Lower lobe of right lung (tissue), 2 donors: ENCODE measurements around the gene MFSD11. TPM values are rescaled to one million over a fixed set of nuclear protein-coding genes. Genes with fewer than 3 reads are reported as not detected.

Experiments
- ATAC-seq, 2 donors: fragments of 200-7000 bp; cut with Tn5 transposase; one replicate each; pipeline ENCODE4 v1.9.1; 2020 to 2022; ENCODE audit warnings: mild to moderate bottlenecking in 2 of 2, moderate library complexity in 2 of 2
- DNase-seq: peaks from one replicate; pipeline ENCODE4 v3.0.0-alpha.2; 2020
- H3K27ac ChIP-seq: fragments of 200-600 bp; one replicate; pipeline ENCODE4 v1.8.0; 2022
- H3K27me3 ChIP-seq: fragments of 200-600 bp; one replicate; pipeline ENCODE4 v1.8.0; 2022; ENCODE audit warnings: low read depth
- H3K36me3 ChIP-seq: fragments of 200-600 bp; one replicate; pipeline ENCODE4 v1.8.0; 2022; ENCODE audit warnings: mild to moderate bottlenecking
- H3K4me1 ChIP-seq: fragments of 200-600 bp; one replicate; pipeline ENCODE4 v1.8.0; 2022
- H3K4me3 ChIP-seq: fragments of 200-600 bp; one replicate; pipeline ENCODE4 v1.8.0; 2022; ENCODE audit warnings: mild to moderate bottlenecking
- H3K9me3 ChIP-seq: fragments of 200-600 bp; one replicate; pipeline ENCODE4 v1.8.0; 2022
- CTCF ChIP-seq: fragments of 200-600 bp; IDR thresholded peaks from one replicate; pipeline ENCODE4 v1.8.0; 2022; ENCODE audit warnings: antibody characterized with exemption, mild to moderate bottlenecking
- intact Hi-C: fragments of 100-400 bp; cut with DNase I; formaldehyde crosslinking; loops from one replicate; pipeline ENCODE4 v1.11.0; 2022
- total RNA-seq: library from RNA; stranded (reverse); fragmentation: NEBNext Ultra II Directional; extraction: Animal tissue kit (Norgen Biotek cat#: 25700); gene quantifications from one replicate; pipeline ENCODE4 v1.2.1, GENCODE V29; 2021
- donor health status: DM: no; HTN: yes; CAD: no; lungs with severe emphysema.

MFSD11 gene
- total RNA-seq, 1 donor from 2014 or later = 32.2 TPM

GRCh38 chr17:76713765-76714164 lies 24.2 kb upstream of the MFSD11 start:
- no peak for DNase-seq
- ATAC-seq = no peak
- no peak for TF ChIP-seq CTCF
- Histone ChIP-seq H3K27ac (no peak overlapping the region), H3K4me1 (peaks cover 48% of the 10 kb centered on the region), H3K27me3 (no peaks in the 10 kb centered on the region), H3K4me3 (no peak overlapping the region), H3K9me3 (no peaks in the 10 kb centered on the region), H3K36me3 (peaks cover 57% of the 10 kb centered on the region)
- intact Hi-C loops = no loop called here

- Histone ChIP-seq H3K4me1 (peaks cover 42% of the 10 kb centered on the region), H3K9me3 (no peaks in the 10 kb centered on the region), H3K4me3 (no peak overlapping the region), H3K27me3 (no peaks in the 10 kb centered on the region), H3K27ac (no peak overlapping the region), H3K36me3 (peaks cover 63% of the 10 kb centered on the region)
- no peak for ATAC-seq
- TF ChIP-seq CTCF = no peak
- no peak for DNase-seq
- intact Hi-C loops = no loop called here
These were observed 23.6 kb upstream of the MFSD11 start for GRCh38 chr17:76714336-76714735.

GRCh38 chr17:76714822-76715495 lies 23.0 kb upstream of the MFSD11 start:
- ATAC-seq (peak; percentile 25 to 34), DNase-seq (peak; percentile 73)
- Histone ChIP-seq H3K4me3 (no peak overlapping the region), H3K9me3 (no peaks in the 10 kb centered on the region), H3K4me1 (peaks cover 42% of the 10 kb centered on the region), H3K27ac (peak overlapping the region; percentile 69), H3K36me3 (peaks cover 69% of the 10 kb centered on the region), H3K27me3 (no peaks in the 10 kb centered on the region)
- intact Hi-C loops = no loop called here
- peak; percentile 82 for TF ChIP-seq CTCF

DNA sequence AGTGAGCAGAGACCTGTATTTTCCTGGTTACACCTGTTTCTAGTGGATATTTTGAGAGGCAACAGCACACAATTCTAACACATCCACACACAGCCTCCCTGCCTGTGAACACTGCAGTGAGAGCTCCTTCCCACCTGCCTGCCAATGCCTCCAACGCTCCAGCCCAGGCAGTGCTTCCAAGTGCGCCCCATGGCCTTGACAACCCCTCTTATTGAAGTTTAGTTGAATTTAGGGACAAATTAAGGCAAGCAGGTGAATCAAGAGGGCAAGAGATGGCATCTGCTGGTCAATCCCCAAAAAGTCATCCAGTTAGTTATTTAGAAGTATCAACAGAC lies 22.5 kb upstream of the MFSD11 start:
- Histone ChIP-seq H3K9me3 (no peaks in the 10 kb centered on the region), H3K4me3 (no peak overlapping the region), H3K4me1 (peaks cover 42% of the 10 kb centered on the region), H3K36me3 (peaks cover 74% of the 10 kb centered on the region), H3K27ac (peak overlapping the region; percentile 69), H3K27me3 (no peaks in the 10 kb centered on the region)
- TF ChIP-seq CTCF = no peak
- no peak for DNase-seq
- intact Hi-C loops = no loop called here
- no peak for ATAC-seq

- TF ChIP-seq CTCF = no peak
- H3K36me3 ChIP-seq = peaks cover 82% of the 10 kb centered on the region
- ATAC-seq = peak; percentile 73 to 91
- intact Hi-C loops = no loop called here
- H3K9me3 ChIP-seq = no peaks in the 10 kb centered on the region
- peaks cover 38% of the 10 kb centered on the region for H3K4me1 ChIP-seq
- peak overlapping the region; percentile 77 for H3K27ac ChIP-seq
- H3K4me3 ChIP-seq = no peak overlapping the region
- DNase-seq = peak; percentile 73
- H3K27me3 ChIP-seq = no peaks in the 10 kb centered on the region
These were observed 21.6 kb upstream of the MFSD11 start for GRCh38 chr17:76716146-76716838.
